ENCODE data around the gene PLA2G2E. TPM values are rescaled to one million over a fixed set of nuclear protein-coding genes. Genes with fewer than 3 reads are reported as not detected.

PLA2G2E gene
- total RNA-seq, 1 donor from 2014 or later: not detected

GRCh38 chr1:19923953-19924346, 533 bp upstream of the PLA2G2E start:
- TF ChIP-seq EZH2 (IDR thresholded peaks at IDR 0.05; ENCODE audit: insufficient read depth, low read length): no peak
- TF ChIP-seq CTCF (IDR thresholded peaks at IDR 0.05; ENCODE audit: insufficient read depth, low read depth, low read length): no peak
- H4K20me1 ChIP-seq (ENCODE audit: insufficient read depth, low read length): no peaks in the 10 kb centered on the region
- no peak overlapping the region for H3K4me3 ChIP-seq (ENCODE audit: insufficient read depth, low read depth, low read length)
- no peaks in the 10 kb centered on the region for H3K36me3 ChIP-seq (ENCODE audit: insufficient read depth, low read length)
- H3K27ac Mint-ChIP-seq (ENCODE audit: unreplicated experiment): no peak overlapping the region
- peaks cover 4% of the 10 kb centered on the region for H3K9me3 Mint-ChIP-seq (ENCODE audit: unreplicated experiment)
- H3K9me3 ChIP-seq (ENCODE audit: insufficient read depth, low read depth, low read length): no peaks in the 10 kb centered on the region
- FAIRE-seq (no peak), DNase-seq (ENCODE audit: low read depth) (no peak)
- no peaks in the 10 kb centered on the region for H3K79me2 ChIP-seq (ENCODE audit: insufficient read depth, low read length)
- H3K4me2 ChIP-seq (ENCODE audit: low read length): no peak overlapping the region
- no peak overlapping the region for H3K4me3 Mint-ChIP-seq (ENCODE audit: unreplicated experiment)
- H3K27ac ChIP-seq (ENCODE audit: low read depth, low read length): no peak overlapping the region
- H3K27me3 ChIP-seq (ENCODE audit: insufficient read depth, low read length): no peaks in the 10 kb centered on the region
- H3K4me1 Mint-ChIP-seq (ENCODE audit: low read depth, unreplicated experiment): peaks cover 3% of the 10 kb centered on the region
- H3K36me3 Mint-ChIP-seq (ENCODE audit: low read depth, unreplicated experiment): no peaks in the 10 kb centered on the region
- peaks cover 19% of the 10 kb centered on the region for H3K27me3 Mint-ChIP-seq (ENCODE audit: low read depth, unreplicated experiment)
- no peak overlapping the region for H3K9ac ChIP-seq (ENCODE audit: low read length)
- H3K4me1 ChIP-seq (ENCODE audit: insufficient read depth, low read length): no peaks in the 10 kb centered on the region
- no peak overlapping the region for H2AFZ ChIP-seq (ENCODE audit: low read depth, low read length)

GRCh38 chr1:19922015-19922688, 1.3 kb downstream of the PLA2G2E start:
- Histone ChIP-seq H3K4me2 (ENCODE audit: low read length) (no peak overlapping the region), H3K9me3 (ENCODE audit: insufficient read depth, low read depth, low read length) (no peaks in the 10 kb centered on the region), H3K36me3 (ENCODE audit: insufficient read depth, low read length) (no peaks in the 10 kb centered on the region), H3K27ac (ENCODE audit: low read depth, low read length) (no peak overlapping the region), H3K4me3 (ENCODE audit: insufficient read depth, low read depth, low read length) (no peak overlapping the region), H4K20me1 (ENCODE audit: insufficient read depth, low read length) (no peaks in the 10 kb centered on the region), H3K9ac (ENCODE audit: low read length) (no peak overlapping the region), H2AFZ (ENCODE audit: low read depth, low read length) (no peak overlapping the region), H3K27me3 (ENCODE audit: insufficient read depth, low read length) (no peaks in the 10 kb centered on the region), H3K4me1 (ENCODE audit: insufficient read depth, low read length) (no peaks in the 10 kb centered on the region), H3K79me2 (ENCODE audit: insufficient read depth, low read length) (no peaks in the 10 kb centered on the region)
- Mint-ChIP-seq H3K4me1 (ENCODE audit: low read depth, unreplicated experiment) (peaks cover 3% of the 10 kb centered on the region), H3K36me3 (ENCODE audit: low read depth, unreplicated experiment) (no peaks in the 10 kb centered on the region), H3K27ac (ENCODE audit: unreplicated experiment) (no peak overlapping the region), H3K9me3 (ENCODE audit: unreplicated experiment) (no peaks in the 10 kb centered on the region), H3K27me3 (ENCODE audit: low read depth, unreplicated experiment) (peaks cover 21% of the 10 kb centered on the region), H3K4me3 (ENCODE audit: unreplicated experiment) (no peak overlapping the region)
- FAIRE-seq: no peak
- TF ChIP-seq EZH2 (IDR thresholded peaks at IDR 0.05; ENCODE audit: insufficient read depth, low read length): no peak
- no peak for TF ChIP-seq CTCF (IDR thresholded peaks at IDR 0.05; ENCODE audit: insufficient read depth, low read depth, low read length)
- no peak for DNase-seq (ENCODE audit: low read depth)

- no peaks in the 10 kb centered on the region for H3K9me3 ChIP-seq (ENCODE audit: insufficient read depth, low read depth, low read length)
- FAIRE-seq (no peak), DNase-seq (ENCODE audit: low read depth) (no peak)
- H3K4me3 ChIP-seq (ENCODE audit: insufficient read depth, low read depth, low read length): no peak overlapping the region
- no peak overlapping the region for H3K27ac ChIP-seq (ENCODE audit: low read depth, low read length)
- no peaks in the 10 kb centered on the region for H3K36me3 Mint-ChIP-seq (ENCODE audit: low read depth, unreplicated experiment)
- H3K9me3 Mint-ChIP-seq (ENCODE audit: unreplicated experiment): no peaks in the 10 kb centered on the region
- TF ChIP-seq CTCF (IDR thresholded peaks at IDR 0.05; ENCODE audit: insufficient read depth, low read depth, low read length) (no peak), EZH2 (IDR thresholded peaks at IDR 0.05; ENCODE audit: insufficient read depth, low read length) (no peak)
- H3K27me3 ChIP-seq (ENCODE audit: insufficient read depth, low read length): no peaks in the 10 kb centered on the region
- H3K79me2 ChIP-seq (ENCODE audit: insufficient read depth, low read length): no peaks in the 10 kb centered on the region
- no peak overlapping the region for H2AFZ ChIP-seq (ENCODE audit: low read depth, low read length)
- no peak overlapping the region for H3K9ac ChIP-seq (ENCODE audit: low read length)
- H3K4me3 Mint-ChIP-seq (ENCODE audit: unreplicated experiment): no peak overlapping the region
- peaks cover 6% of the 10 kb centered on the region for H4K20me1 ChIP-seq (ENCODE audit: insufficient read depth, low read length)
- peaks cover 21% of the 10 kb centered on the region for H3K27me3 Mint-ChIP-seq (ENCODE audit: low read depth, unreplicated experiment)
- no peaks in the 10 kb centered on the region for H3K4me1 Mint-ChIP-seq (ENCODE audit: low read depth, unreplicated experiment)
- H3K4me2 ChIP-seq (ENCODE audit: low read length): no peak overlapping the region
- no peaks in the 10 kb centered on the region for H3K36me3 ChIP-seq (ENCODE audit: insufficient read depth, low read length)
- H3K4me1 ChIP-seq (ENCODE audit: insufficient read depth, low read length): no peaks in the 10 kb centered on the region
- peak overlapping the region; percentile 18 for H3K27ac Mint-ChIP-seq (ENCODE audit: unreplicated experiment)
Observed at GRCh38 chr1:19921310-19921709, 2.1 kb downstream of the PLA2G2E start.
